ENCODE results near the gene KIAA0319L.

KIAA0319L gene

DNA sequence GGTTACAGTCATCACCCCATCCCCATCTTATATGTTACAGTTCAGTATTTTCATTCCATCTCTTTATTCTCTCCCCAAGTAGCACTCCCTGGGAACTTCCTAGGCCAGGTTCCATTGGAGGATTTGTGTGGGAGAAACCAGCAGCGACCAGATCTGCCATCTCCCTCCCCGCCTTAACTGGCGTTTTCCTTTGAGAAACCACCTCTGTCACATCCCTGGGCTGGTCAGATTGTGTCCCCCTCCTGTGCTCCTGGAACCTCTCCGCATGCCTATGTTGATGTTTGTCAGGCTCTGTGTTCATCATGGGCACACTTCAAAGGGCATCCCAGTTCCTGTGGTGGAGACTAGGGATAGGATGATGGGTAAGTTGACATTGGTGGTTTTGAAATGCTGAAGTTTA, 126.4 kb downstream of the KIAA0319L start:
- no peak for DNase-seq (ENCODE audit: extremely low spot score)
- TF ChIP-seq, protein P1, sequence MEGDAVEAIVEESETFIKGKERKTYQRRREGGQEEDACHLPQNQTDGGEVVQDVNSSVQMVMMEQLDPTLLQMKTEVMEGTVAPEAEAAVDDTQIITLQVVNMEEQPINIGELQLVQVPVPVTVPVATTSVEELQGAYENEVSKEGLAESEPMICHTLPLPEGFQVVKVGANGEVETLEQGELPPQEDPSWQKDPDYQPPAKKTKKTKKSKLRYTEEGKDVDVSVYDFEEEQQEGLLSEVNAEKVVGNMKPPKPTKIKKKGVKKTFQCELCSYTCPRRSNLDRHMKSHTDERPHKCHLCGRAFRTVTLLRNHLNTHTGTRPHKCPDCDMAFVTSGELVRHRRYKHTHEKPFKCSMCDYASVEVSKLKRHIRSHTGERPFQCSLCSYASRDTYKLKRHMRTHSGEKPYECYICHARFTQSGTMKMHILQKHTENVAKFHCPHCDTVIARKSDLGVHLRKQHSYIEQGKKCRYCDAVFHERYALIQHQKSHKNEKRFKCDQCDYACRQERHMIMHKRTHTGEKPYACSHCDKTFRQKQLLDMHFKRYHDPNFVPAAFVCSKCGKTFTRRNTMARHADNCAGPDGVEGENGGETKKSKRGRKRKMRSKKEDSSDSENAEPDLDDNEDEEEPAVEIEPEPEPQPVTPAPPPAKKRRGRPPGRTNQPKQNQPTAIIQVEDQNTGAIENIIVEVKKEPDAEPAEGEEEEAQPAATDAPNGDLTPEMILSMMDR (IDR thresholded peaks at IDR 0.05; ENCODE audit: control extremely low read depth, extremely low read depth, low read depth, missing control alignments), result no peak
- ChIA-PET POLR2A (no interaction called here), CTCF (interaction anchor here (1.3 kb wide), 1 partner anchor 16 kb away, joined by 4 read pairs; no protein-coding TSS in a partner anchor)

DNA sequence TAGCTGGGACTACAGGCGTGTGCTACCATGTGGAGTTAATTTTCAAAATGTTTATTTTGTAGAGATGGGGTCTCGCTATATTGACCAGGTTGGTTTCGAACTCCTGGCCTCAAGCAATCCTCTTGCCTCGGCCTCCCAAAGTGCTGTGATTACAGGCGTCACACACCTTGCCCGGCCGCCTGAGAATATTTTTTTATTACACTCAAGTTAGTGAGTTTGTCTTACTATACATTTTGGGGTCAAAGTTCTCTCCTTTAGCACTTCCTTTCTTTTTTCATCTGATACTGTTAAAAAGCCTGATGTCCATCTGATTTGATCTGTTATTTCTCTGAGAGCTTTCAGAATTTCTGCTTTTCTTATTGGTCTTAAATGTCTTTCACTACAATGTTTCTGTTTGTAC, 128.8 kb downstream of the KIAA0319L start:
- no peak for DNase-seq (ENCODE audit: extremely low spot score)
- POLR2A ChIA-PET, result no interaction called here
- TF ChIP-seq, protein P1 (IDR thresholded peaks at IDR 0.05; ENCODE audit: control extremely low read depth, extremely low read depth, low read depth, missing control alignments), result no peak
- CTCF ChIA-PET, result no interaction called here

DNA sequence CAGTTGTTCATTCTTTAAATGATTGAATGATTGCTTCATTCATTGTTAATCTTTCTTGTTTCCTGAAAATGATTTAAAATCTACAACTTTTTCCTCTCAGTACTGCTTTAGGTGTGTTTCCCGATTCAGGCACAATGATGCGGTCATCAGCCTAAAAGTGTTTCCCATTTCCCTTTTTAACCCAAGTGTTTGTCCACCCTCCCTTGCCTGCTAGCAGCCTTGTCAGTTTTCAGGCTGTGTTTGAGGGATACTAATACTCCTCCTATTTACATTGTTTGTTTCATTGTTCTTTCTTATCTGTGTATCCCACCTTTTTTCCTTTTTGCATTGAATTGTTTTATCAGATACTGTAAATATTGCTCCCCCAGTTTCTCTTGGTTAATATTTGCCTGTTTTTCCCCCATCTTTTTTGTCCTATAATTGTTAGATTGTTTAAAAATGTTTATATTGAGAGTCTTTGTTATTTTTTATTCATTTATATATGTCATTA, 131.1 kb downstream of the KIAA0319L start:
- ChIA-PET CTCF (no interaction called here), POLR2A (no interaction called here)
- TF ChIP-seq, protein P1 (IDR thresholded peaks at IDR 0.05; ENCODE audit: control extremely low read depth, extremely low read depth, low read depth, missing control alignments), result no peak

DNA sequence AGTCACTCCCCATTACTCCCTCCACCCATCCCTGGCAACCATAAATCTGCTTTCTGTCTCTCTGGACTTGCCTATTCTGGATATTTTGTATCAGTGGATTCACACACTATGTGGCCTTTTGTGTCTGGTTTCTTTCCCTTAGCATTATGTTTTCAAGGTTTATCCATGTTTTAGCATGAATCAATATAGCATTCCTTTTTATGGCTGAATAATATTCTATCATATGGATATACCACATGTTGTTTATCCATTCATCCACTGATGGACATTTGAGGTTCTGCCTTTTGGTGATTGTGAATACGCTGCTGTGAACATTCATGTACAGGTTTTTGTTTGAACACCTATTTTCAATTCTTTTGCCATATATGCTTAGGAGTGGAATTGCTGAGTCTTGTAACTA, 148.3 kb downstream of the KIAA0319L start:
- DNase-seq (ENCODE audit: extremely low spot score), result no peak
- CTCF ChIA-PET, result no interaction called here
- POLR2A ChIA-PET, result no interaction called here
- TF ChIP-seq, protein P1 (IDR thresholded peaks at IDR 0.05; ENCODE audit: control extremely low read depth, extremely low read depth, low read depth, missing control alignments), result no peak

More for the DNA sequence above, 131.1 kb downstream of the KIAA0319L start:
- DNase-seq (ENCODE audit: extremely low spot score), result no peak

DNA sequence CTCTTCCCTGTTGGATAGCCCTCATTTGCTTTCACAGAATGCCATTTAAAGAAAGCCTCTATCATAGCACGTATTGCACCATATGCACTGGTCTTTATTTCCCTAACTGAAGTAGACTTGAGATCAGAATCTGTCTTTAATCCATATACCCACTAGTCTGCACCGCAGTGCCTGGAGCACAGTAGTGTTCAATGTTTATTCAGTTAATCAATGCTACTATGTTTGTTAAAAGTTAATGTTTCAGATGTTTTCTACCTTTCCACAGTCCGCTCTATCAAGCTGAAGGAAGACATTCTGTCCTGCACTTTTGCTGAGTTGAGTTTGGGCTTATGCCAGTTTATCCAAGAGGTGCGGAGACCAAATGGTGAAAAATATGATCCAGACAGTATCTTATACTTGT, 149.5 kb downstream of the KIAA0319L start:
- CTCF ChIA-PET, result interaction anchor here (1.5 kb wide), 2 partner anchors 15 to 29 kb away, joined by 4 read pairs; no protein-coding TSS in a partner anchor
- POLR2A ChIA-PET, result interaction anchor here (0.5 kb wide), 1 partner anchor 130 kb away, joined by 9 read pairs; no protein-coding TSS in a partner anchor
- DNase-seq (ENCODE audit: extremely low spot score), result no peak
- TF ChIP-seq, protein P1 (IDR thresholded peaks at IDR 0.05; ENCODE audit: control extremely low read depth, extremely low read depth, low read depth, missing control alignments), result no peak

DNA sequence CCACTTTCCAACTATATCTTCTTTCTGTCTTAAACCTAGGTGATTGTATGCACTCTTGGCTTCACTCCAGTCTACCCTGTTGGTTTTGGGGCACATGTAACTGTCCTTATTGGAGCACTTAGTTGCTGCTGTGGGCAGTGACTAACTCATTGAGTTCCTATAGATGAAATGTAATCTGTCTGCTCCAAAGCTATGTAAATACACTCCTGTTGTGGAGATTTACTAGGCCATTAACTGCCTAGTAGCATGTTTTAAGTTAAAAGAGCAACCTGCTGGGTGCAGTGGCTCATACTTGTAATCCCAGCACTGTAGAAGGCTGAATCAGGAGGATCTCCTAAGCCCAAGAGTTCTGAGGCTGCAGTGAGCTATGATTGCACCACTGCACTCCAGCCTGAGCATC, 151.1 kb downstream of the KIAA0319L start:
- ChIA-PET POLR2A (no interaction called here), CTCF (interaction anchor here (0.8 to 1.4 kb wide), 2 partner anchors 9 kb away, joined by 4 read pairs; no protein-coding TSS in a partner anchor)
- TF ChIP-seq, protein P1 (IDR thresholded peaks at IDR 0.05; ENCODE audit: control extremely low read depth, extremely low read depth, low read depth, missing control alignments), result no peak
- DNase-seq (ENCODE audit: extremely low spot score), result no peak

Data from GM10248 (cell line).